Measurements from ENCODE around the gene ACBD6. TPM values are rescaled to one million over a fixed set of nuclear protein-coding genes. Genes with fewer than 3 reads are reported as not detected.

Gene ACBD6
- polyA plus RNA-seq, 1 experiment: 49.0 TPM

GRCh38 chr1:180278194-180278515 is 224.2 kb downstream of the ACBD6 start:
- no peaks in the 10 kb centered on the region for H3K27me3 ChIP-seq (ENCODE audit: control insufficient read depth, insufficient read depth, low read length)
- DNase-seq (ENCODE audit: low read depth): no peak
- peaks cover 4% of the 10 kb centered on the region for H3K36me3 ChIP-seq (ENCODE audit: control insufficient read depth, insufficient read depth, low read length)
- POLR2A ChIA-PET: no interaction called here
- CTCF ChIA-PET: interaction anchor here (0.9 kb wide), 1 partner anchor 25 kb away, joined by 3 read pairs; no protein-coding TSS in a partner anchor
- H3K4me3 ChIP-seq (ENCODE audit: low read depth, low read length): no peak overlapping the region
- TF ChIP-seq CTCF (IDR thresholded peaks at IDR 0.05; ENCODE audit: insufficient read depth, low read depth, low read length): no peak

GRCh38 chr1:180277476-180278193 is 224.7 kb downstream of the ACBD6 start:
- no peak for TF ChIP-seq CTCF (IDR thresholded peaks at IDR 0.05; ENCODE audit: insufficient read depth, low read depth, low read length)
- POLR2A ChIA-PET: no interaction called here
- Histone ChIP-seq H3K36me3 (ENCODE audit: control insufficient read depth, insufficient read depth, low read length) (peaks cover 4% of the 10 kb centered on the region), H3K4me3 (ENCODE audit: low read depth, low read length) (no peak overlapping the region), H3K27me3 (ENCODE audit: control insufficient read depth, insufficient read depth, low read length) (no peaks in the 10 kb centered on the region)
- CTCF ChIA-PET: interaction anchor here (0.9 to 1.0 kb wide), 2 partner anchors 10 to 24 kb away, joined by 3 read pairs; no protein-coding TSS in a partner anchor
- DNase-seq (ENCODE audit: low read depth): no peak

GRCh38 chr1:180275726-180276125 is 226.7 kb downstream of the ACBD6 start:
- no peak for TF ChIP-seq CTCF (IDR thresholded peaks at IDR 0.05; ENCODE audit: insufficient read depth, low read depth, low read length)
- H3K36me3 ChIP-seq (ENCODE audit: control insufficient read depth, insufficient read depth, low read length): peaks cover 4% of the 10 kb centered on the region
- ChIA-PET CTCF (no interaction called here), POLR2A (interaction anchor here (0.6 kb wide), 1 partner anchor 12 kb away, joined by 13 read pairs; no protein-coding TSS in a partner anchor)
- no peak for DNase-seq (ENCODE audit: low read depth)
- H3K27me3 ChIP-seq (ENCODE audit: control insufficient read depth, insufficient read depth, low read length): no peaks in the 10 kb centered on the region
- H3K4me3 ChIP-seq (ENCODE audit: low read depth, low read length): no peak overlapping the region

GRCh38 chr1:180274221-180274620 is 228.2 kb downstream of the ACBD6 start:
- H3K27me3 ChIP-seq (ENCODE audit: control insufficient read depth, insufficient read depth, low read length): no peaks in the 10 kb centered on the region
- ChIA-PET CTCF (interaction anchor here (2.4 kb wide), 1 partner anchor 21 kb away, joined by 6 read pairs; no protein-coding TSS in a partner anchor), POLR2A (no interaction called here)
- H3K4me3 ChIP-seq (ENCODE audit: low read depth, low read length): no peak overlapping the region
- H3K36me3 ChIP-seq (ENCODE audit: control insufficient read depth, insufficient read depth, low read length): peaks cover 4% of the 10 kb centered on the region
- no peak for TF ChIP-seq CTCF (IDR thresholded peaks at IDR 0.05; ENCODE audit: insufficient read depth, low read depth, low read length)
- DNase-seq (ENCODE audit: low read depth): no peak

- Histone ChIP-seq H3K4me3 (ENCODE audit: low read depth, low read length) (no peak overlapping the region), H3K36me3 (ENCODE audit: control insufficient read depth, insufficient read depth, low read length) (peaks cover 4% of the 10 kb centered on the region), H3K27me3 (ENCODE audit: control insufficient read depth, insufficient read depth, low read length) (no peaks in the 10 kb centered on the region)
- CTCF ChIA-PET: interaction anchor here (0.7 to 2.4 kb wide), 3 partner anchors 12 to 94 kb away, joined by 3 to 6 read pairs (median 4); no protein-coding TSS in a partner anchor
- POLR2A ChIA-PET: no interaction called here
- no peak for DNase-seq (ENCODE audit: low read depth)
- no peak for TF ChIP-seq CTCF (IDR thresholded peaks at IDR 0.05; ENCODE audit: insufficient read depth, low read depth, low read length)
These were observed 229.3 kb downstream of the ACBD6 start for GRCh38 chr1:180273066-180273465.

Data from BJ (cell line).